Stimulated activated CD4-positive, alpha-beta T cell treated with anti-CD3 and anti-CD28 coated beads, Interleukin-1b, Interleukin-23, amount 100 ng/mL, for 48 hours (primary cell): Measurements from ENCODE around the gene LRP2BP.
A peak's percentile ranks its signal among the peaks of the same experiment; 100 is the strongest.

Experiments used
- DNase-seq: peaks from one replicate; pipeline ENCODE4 v3.0.0-alpha.2; 2020

The LRP2BP gene

DNA sequence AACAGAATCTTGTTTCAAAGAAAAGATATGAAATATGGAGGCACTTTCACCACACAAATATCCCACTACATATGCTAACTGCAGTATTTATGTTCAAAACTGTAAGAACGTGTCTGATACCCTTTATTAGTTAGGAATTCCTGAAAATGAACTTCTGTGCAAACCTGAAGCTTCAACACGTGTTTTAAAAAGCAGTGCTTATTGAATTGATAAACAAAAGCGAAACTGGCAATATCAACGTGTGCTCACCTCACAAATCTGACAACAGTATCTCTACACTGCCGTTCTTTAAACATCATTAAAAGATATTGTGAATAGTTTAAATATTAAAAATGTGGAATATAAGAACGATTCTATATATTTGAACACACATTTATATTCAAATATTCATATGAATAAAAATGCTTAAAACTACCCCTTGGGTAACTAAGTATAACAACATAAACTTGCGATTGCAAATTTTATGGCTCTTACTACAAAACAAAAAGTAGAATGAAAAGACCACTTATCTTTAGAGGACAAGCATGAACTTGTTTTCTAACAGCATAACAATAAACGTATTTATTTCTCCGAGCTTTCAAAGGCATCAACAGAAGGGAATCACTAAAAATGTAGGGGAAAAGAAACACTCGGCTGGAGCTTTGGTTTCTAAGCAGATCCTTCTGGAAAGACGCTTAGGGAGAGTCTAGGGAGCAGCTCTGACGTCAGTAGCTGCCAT is at the start of gene LRP2BP:
LRP2BP (minus strand) TSS at position 687 of the 718 bp plus-strand sequence. CDS start 17,738 bp downstream, outside the sequence.
- DNase-seq, result no peak

GRCh38 chr4:185445209-185445608 is 49.5 kb upstream of the LRP2BP start:
- DNase-seq, result no peak

GRCh38 chr4:185441479-185441878 is 45.8 kb upstream of the LRP2BP start:
- no peak for DNase-seq

DNA sequence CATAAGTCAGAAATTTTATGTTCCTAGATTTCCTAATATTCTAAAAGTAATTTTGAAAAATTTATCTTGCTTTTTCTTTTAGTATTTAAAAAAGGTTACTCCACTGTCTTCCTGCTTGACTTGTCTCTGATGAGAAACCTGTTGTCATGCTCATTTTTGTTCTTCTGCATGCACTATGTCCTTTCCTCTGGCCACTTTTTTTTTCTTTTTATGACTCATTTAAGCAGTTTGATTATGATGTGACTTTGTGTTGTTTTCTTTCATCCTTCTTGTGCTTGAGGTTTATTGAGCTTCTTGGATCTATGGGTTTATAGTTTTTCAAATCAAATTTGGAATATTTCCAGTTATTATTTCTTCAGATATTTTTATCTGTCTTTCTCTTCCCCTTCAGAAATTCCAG is 42.1 kb upstream of the LRP2BP start:
- no peak for DNase-seq

DNA sequence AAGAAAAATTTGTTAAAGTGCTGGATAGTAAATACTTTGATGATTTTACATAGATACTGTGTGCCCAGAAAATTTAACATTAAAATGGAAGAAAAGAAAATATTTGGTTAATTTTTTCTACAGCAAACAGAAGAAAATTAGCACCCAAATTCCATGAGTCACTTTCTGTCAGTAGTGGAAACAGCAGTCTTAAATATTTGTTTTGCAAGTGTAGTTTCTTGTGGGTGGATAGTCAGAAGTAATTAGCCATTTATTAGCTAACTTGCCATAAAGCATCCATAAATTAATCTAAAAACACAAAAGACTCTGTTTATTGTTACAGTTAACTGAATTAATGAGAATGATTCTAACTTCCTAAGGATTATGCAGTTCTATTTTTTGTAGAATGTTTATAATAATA is 39.7 kb upstream of the LRP2BP start:
- no peak for DNase-seq

DNA sequence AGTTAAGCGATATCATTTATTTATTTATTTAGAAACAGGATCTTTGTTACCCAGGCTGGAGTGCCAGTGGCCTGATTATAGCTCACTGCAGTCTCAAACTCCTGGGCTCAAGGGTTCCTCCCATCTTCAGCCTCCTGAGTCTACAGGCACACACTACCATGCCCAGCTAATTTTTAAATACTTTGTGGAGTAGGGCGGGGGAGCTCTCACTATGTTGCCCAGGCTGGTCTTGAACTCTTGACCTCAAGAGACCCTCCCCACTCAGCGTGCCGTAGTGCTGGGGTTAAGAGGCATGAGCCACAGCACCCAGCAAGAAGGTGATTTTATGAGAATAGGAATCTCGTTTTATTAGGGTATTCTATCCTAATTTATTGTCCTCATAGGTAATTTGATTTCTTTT is 33.9 kb upstream of the LRP2BP start:
- no peak for DNase-seq

GRCh38 chr4:185426960-185427688 is 31.4 kb upstream of the LRP2BP start:
- no peak for DNase-seq

GRCh38 chr4:185425647-185426352 is 30.1 kb upstream of the LRP2BP start, which contains the start of gene UFSP2:
UFSP2 (minus strand) TSS chr4:185425964; CDS start chr4:185425868, 96 bp downstream.
- DNase-seq, result peak; percentile 84

GRCh38 chr4:185424905-185425646 is 29.4 kb upstream of the LRP2BP start:
- no peak for DNase-seq

DNA sequence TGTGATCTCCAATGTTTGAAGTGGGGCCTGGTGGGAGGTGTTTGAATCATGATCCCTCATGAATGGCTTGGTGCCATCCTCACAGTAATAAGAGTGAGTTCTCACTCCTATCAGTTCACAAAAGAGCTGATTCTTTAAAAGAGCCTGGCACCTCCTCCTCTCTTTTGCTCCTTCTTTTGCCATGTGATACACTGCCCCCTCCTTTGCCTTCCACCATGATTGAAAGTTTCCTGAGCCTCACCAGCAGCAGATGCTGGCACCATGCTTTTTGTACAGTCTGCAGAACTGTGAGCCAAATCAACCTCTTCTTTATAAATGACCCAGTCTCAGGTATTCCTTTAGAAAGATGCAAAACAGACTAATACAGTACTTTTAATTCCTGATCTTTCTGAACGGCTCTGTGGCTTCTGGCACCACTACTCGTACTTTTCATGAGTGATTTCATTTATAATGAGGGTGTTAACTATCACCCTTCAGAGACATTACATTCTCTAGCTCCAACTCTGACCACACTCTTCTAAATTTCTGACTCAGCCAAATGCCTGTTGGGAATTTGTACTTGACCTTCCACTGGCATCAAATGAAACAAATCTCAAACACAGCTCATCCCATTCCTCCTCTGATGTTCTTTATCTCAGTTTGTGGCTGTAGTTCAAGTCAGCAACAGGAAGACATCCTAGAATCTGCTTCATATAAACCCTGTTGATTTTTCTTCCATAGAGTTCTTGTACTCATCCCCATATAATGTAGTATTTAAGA is 25.8 kb upstream of the LRP2BP start:
- DNase-seq, result no peak

DNA sequence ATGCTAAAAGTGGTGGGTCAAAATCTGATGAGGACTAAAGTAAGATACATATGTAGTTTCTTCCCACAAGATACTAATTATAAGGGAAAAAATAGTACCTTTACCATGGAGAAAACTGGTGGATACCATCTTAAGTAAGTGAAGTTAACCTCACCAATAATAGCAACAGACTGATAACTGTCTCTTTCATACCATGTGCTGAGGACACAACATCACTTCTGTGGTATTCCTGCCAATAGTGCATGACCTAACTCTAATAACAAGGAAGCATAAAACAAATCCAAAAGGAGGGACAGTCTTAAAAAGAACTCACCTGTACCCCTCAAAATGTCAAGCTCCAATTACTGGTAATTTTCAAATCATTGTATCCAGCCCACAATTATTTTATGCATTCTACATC is 21.2 kb upstream of the LRP2BP start:
- DNase-seq, result no peak

DNA sequence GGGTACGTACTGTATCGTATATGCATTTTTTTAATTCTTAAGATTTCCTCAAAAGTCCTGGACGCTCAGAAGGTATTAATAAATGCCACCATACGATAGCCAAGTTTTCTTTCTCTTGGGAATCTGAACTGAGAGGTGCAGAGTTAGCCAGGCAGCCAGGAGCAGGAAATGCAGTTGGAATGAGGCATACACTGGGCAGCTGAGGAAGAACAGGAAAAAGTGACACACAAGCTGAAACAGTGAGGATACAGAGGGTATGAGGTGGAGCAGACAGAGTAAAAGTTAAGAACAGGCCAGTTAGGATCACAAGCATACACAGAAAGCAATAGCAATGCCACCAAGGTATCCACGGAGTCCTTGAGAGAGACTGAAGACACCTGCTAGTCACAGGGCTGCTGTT is 16.7 kb upstream of the LRP2BP start:
- DNase-seq, result no peak

GRCh38 chr4:185411849-185412248 is 16.1 kb upstream of the LRP2BP start:
- DNase-seq, result no peak

DNA sequence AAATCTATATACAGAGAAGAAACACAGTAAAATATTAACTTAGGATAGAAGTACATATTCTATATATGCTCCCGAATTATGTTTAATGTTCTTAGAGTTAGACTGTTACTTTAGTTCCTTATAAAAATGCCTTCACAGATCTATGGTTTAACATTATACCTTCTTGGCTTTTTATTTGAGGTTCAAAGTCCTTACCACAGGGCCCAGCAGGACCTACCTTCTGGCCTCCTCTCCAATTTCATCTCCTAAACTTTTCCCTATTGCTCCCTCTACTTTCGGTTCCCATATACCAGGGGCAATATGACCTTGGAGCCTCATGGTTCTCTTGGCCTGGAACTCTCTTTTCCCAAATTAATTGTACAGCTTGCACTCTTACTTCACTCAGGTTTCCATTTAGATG is 12.7 kb upstream of the LRP2BP start:
- DNase-seq, result no peak

DNA sequence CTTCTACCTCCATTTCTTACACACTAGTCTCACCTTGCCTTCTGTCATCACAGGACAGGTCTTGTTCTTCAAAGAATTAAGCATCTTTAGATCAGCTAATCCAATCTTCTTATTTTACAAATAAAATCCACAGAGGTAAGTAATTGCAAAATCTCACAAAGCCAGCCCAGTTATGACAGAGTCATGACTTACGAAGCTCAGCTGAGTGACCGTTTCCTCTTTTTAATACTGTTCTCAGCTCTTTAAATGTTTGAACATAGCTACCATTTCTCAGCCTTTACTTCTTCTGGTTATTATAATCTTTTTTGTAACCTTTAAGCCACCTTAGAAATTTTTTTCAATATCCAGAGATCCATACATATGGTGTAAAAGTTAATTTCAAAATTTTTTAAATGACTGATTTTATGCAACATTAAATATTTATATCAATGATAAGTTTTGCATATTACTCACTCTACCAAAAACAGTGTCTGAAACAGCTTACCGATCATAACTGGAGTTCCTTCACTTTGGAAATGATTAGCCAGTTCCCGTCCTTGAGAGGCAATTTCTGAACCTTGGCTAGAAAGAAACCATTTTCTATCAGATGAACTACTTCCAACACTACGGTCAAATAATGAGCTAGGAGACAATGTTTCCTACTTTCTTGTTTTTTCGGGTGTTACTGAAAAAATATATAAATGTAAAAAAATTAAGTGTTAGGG is 9.7 kb upstream of the LRP2BP start:
- DNase-seq, result no peak

DNA sequence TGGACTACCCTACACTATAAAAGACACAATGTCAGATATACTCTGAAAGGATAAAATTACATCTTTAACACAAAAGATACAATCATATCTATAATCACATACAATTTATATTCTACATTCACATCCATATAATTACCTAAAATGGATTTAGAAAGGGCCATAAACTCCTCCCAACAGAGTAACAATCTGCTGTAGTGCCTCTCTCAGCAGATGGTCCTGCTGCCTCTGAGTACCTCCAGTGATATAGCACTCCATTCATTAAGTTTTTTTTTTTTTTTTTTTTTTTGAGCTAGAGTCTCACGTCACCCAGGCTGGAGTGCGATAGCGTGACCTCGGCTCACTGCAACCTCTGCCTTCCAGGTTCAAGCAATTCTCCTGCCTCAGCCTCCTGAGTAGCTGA is 8.3 kb upstream of the LRP2BP start:
- no peak for DNase-seq

- DNase-seq, result no peak
Measured at GRCh38 chr4:185399466-185399865, 3.7 kb upstream of the LRP2BP start.

DNA sequence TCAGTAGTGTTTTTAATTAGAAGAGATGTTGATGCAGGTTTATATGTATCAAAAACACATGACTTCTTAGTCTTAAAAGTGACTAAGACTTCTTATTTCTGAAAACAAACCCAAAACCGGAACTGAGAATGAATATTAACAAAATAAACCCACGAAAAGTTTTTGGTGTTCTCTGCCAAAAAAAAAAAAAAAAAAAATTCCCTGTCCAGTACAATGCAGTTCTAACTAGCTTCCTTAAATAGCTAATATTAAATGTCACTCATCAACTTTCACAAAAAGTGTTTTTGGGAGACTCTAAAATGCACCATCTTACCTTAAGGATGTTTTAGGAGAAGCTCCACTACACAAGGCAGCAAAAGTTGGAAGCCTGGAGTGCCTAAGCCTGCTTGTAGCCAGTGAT is 2.9 kb upstream of the LRP2BP start:
- no peak for DNase-seq

- DNase-seq, result no peak
Measured at GRCh38 chr4:185396724-185397385, 1.1 kb upstream of the LRP2BP start, which contains the start of gene ANKRD37. ANKRD37 (plus strand) TSS chr4:185396841; CDS start chr4:185396924, 83 bp downstream.

- peak; percentile 97 for DNase-seq
Measured at GRCh38 chr4:185395956-185396723, 416 bp upstream of the LRP2BP start.
